B cell (primary cell): ENCODE data around the gene KRTAP4-5. TPM values are rescaled to one million over a fixed set of nuclear protein-coding genes. Genes with fewer than 3 reads are reported as not detected.
"Not testable (repeated sequence)": the region's sequence is repeated elsewhere in the genome, so short reads cannot be mapped to it uniquely, and the experiment has no call there.

ENCODE experiments used
- ATAC-seq: fragments of 200-7000 bp; cut with Tn5 transposase; one replicate; pipeline ENCODE4 v1.10.0; 2021; ENCODE audit warnings: low read depth, mild to moderate bottlenecking, moderate number of reproducible peaks, moderate library complexity
- CTCF ChIA-PET: fragments of 350-600 bp; sonication (Branson Sonifier 250); formaldehyde crosslinking; loops from one replicate; lab custom pipeline; 2021; ENCODE audit warnings: antibody characterized with exemption, inconsistent platforms; lab: Charles Lee
- POLR2A ChIA-PET: fragments of 350-600 bp; sonication (Branson Sonifier 250); formaldehyde crosslinking; loops from one replicate; lab custom pipeline; 2021; ENCODE audit warnings: antibody characterized with exemption; lab: Charles Lee
- DNase-seq: peaks from one replicate; pipeline ENCODE4 v3.0.0; 2013
- H2AFZ ChIP-seq: 2 replicates; pipeline ENCODE4 v1.6.1; 2012; ENCODE audit warnings: mild to moderate bottlenecking, low read depth, low read length; ENCODE audit not compliant: insufficient read depth, poor library complexity, severe bottlenecking
- H3K27ac ChIP-seq, 2 donors: 1 replicate in 1 of 2; 2 replicates in 1 of 2; pipeline ENCODE4 v1.5.1; 2012 to 2013; ENCODE audit warnings: low read length in 2 of 2, mild to moderate bottlenecking in 2 of 2, moderate library complexity in 1 of 2
- H3K27me3 ChIP-seq, 4 experiments: fragments of 200-600 bp in 1 of 4; sonication (generic) in 1 of 4; replicated peaks in 1 of 4; 1 replicate in 2 of 4; 2 replicates in 2 of 4; pipeline versions ENCODE4 v1.6.1 to v1.7.0; 2013 to 2016; ENCODE audit warnings: low read length in 3 of 4, mild to moderate bottlenecking in 2 of 4, mixed read lengths in 1 of 4, moderate library complexity in 1 of 4; ENCODE audit not compliant: insufficient read depth in 4 of 4, control insufficient read depth in 3 of 4; ENCODE audit errors: control extremely low read depth in 1 of 4
- H3K36me3 ChIP-seq, 2 experiments: replicated peaks in 1 of 2; 1 replicate in 1 of 2; 2 replicates in 1 of 2; pipeline versions ENCODE4 v1.6.1 to v1.7.1; 2013; ENCODE audit warnings: low read length in 1 of 2; ENCODE audit not compliant: insufficient read depth in 2 of 2, control insufficient read depth in 1 of 2; ENCODE audit errors: control extremely low read depth in 1 of 2, extremely low read depth in 1 of 2
- H3K4me1 ChIP-seq, 2 donors: fragments of 200-600 bp in 1 of 2; sonication (generic) in 1 of 2; 1 replicate in 1 of 2; 2 replicates in 1 of 2; pipeline versions ENCODE4 v1.5.1 to v1.6.1; 2013 to 2017; ENCODE audit warnings: low read length in 2 of 2; ENCODE audit not compliant: control insufficient read depth in 2 of 2, insufficient read depth in 2 of 2
- H3K4me2 ChIP-seq: replicated peaks from 2 replicates; pipeline ENCODE3; 2012; ENCODE audit warnings: mild to moderate bottlenecking, low read depth, low read length; ENCODE audit not compliant: poor library complexity, severe bottlenecking
- H3K4me3 ChIP-seq, 5 experiments: fragments of 200-600 bp in 1 of 5; sonication (generic) in 1 of 5; 1 replicate in 3 of 5; 2 replicates in 2 of 5; pipeline versions ENCODE4 v1.5.1 to v1.7.0; 2011 to 2016; ENCODE audit warnings: low read length in 4 of 5, mild to moderate bottlenecking in 4 of 5, low read depth in 2 of 5, control low read depth in 1 of 5, moderate library complexity in 1 of 5; ENCODE audit not compliant: insufficient read depth in 1 of 5; ENCODE audit errors: control extremely low read depth in 1 of 5, extremely low read depth in 1 of 5
- H3K79me2 ChIP-seq: fragments of 200-600 bp; sonication (generic); one replicate; pipeline ENCODE4 v1.6.0; 2016; ENCODE audit warnings: low read length; ENCODE audit not compliant: control insufficient read depth, insufficient read depth
- H3K9ac ChIP-seq: fragments of 200-600 bp; sonication (generic); 2 replicates; pipeline ENCODE4 v1.6.1; 2017; ENCODE audit warnings: mild to moderate bottlenecking, low read length, moderate library complexity
- H3K9me3 ChIP-seq, 3 donors: one replicate each; pipeline versions ENCODE4 v1.6.1 to v1.7.1; 2013; ENCODE audit warnings: low read length in 2 of 3; ENCODE audit not compliant: control insufficient read depth in 2 of 3, insufficient read depth in 1 of 3; ENCODE audit errors: control extremely low read depth in 1 of 3
- H4K20me1 ChIP-seq: 2 replicates; pipeline ENCODE4 v1.6.0; 2012; ENCODE audit warnings: mild to moderate bottlenecking, low read length; ENCODE audit not compliant: insufficient read depth, control insufficient read depth, poor library complexity, severe bottlenecking
- H3K27ac Mint-ChIP-seq: one replicate; pipeline ENCODE4 v1.8.0; 2021; ENCODE audit warnings: mixed read lengths
- H3K27me3 Mint-ChIP-seq: one replicate; pipeline ENCODE4 v1.8.0; 2021; ENCODE audit warnings: mixed read lengths
- H3K4me1 Mint-ChIP-seq: one replicate; pipeline ENCODE4 v1.8.0; 2021; ENCODE audit warnings: mixed read lengths
- H3K4me3 Mint-ChIP-seq: one replicate; pipeline ENCODE4 v1.8.0; 2021; ENCODE audit warnings: mixed read lengths
- H3K9me3 Mint-ChIP-seq: one replicate; pipeline ENCODE4 v1.8.0; 2022; ENCODE audit warnings: mixed read lengths; ENCODE audit not compliant: insufficient read depth
- EZH2 ChIP-seq: IDR thresholded peaks from 2 replicates; pipeline ENCODE4 v1.6.1; 2012; ENCODE audit warnings: borderline replicate concordance, low read depth, mild to moderate bottlenecking, moderate library complexity, low read length; ENCODE audit not compliant: insufficient read depth, poor library complexity, severe bottlenecking
- WGBS: methylation state at CpG from one replicate; pipeline ENCODE4 v1.1.5; 2013; ENCODE audit warnings: missing lambda C conversion rate; ENCODE audit not compliant: insufficient coverage; 5-methylcytosine and 5-hydroxymethylcytosine counted together
- intact Hi-C: fragments of 100-400 bp; cut with micrococcal nuclease; formaldehyde crosslinking; loops from one replicate; pipeline ENCODE4 v1.10.0; 2022
- polyA plus RNA-seq: library from polyadenylated mRNA; depleted of rRNA; stranded (reverse); fragments of >200 nt; gene quantifications from 2 replicates; pipeline ENCODE4 v1.2.3, GENCODE V29; 2012
- total RNA-seq, 2 donors: library from RNA; stranded (reverse); fragments of 120-200 nt in 1 of 2; gene quantifications; 1 replicate in 1 of 2; 2 replicates in 1 of 2; pipeline versions ENCODE4 v1.2.3 to v1.2.4, GENCODE V29; 2013 to 2022
- TF ChIP-seq, protein P1 (sequence below): fragments of 200-600 bp; IDR thresholded peaks from one replicate; pipeline ENCODE4 v1.8.0; 2022; ENCODE audit warnings: antibody characterized with exemption, mild to moderate bottlenecking

KRTAP4-5 gene
- total and polyA plus RNA-seq, 2 donors (not counting 1 experiment from before 2014, with no cell fraction given) = not detected

DNA sequence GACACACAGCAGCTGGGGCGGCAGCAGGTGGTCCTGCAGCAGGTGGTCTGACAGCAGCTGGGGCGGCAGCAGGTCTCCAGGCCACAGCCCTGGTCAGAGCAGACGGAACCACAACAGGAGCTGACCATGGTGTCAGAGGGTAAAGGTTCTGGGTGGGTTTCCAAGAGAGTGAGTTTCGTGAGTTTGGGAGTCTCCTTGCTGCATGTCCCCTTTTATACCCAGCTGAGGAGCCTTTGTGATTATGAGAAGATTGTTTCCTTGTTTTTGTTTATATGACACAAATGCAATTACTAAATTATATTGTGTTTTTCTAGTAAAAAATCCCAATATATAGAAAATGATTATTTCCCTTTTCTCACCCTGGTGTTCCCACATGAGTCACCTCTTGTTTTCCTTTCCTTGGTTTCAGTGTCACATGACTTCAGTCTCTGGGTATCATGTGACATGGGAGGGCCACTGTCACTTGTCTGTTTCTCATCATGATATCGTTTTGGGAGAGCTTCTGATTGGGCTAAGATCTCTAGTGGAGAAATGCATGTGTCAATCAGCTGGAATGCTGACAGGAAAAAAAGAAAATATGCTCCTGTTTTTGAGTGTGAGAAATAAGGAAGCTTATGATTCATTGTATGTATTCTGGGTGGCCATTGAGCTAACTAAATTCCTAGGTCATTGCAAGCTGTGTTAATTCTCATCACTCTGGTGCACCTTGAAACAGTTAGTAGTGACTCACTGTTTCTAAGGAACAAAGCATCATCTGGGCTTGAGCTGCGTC lies 9.1 kb downstream of the KRTAP4-5 start, which contains the start of gene KRTAP4-6:
TSS of gene KRTAP4-6 (minus strand) at position 185 of the 772 bp plus-strand sequence. CDS start at position 128, 57 bp downstream.
- H3K79me2 ChIP-seq = no peaks in the 10 kb centered on the region
- no peak within 1 kb of the TSS for H3K4me3 ChIP-seq
- H3K27ac ChIP-seq = no peak within 1 kb of the TSS
- H3K27ac Mint-ChIP-seq = no peak within 1 kb of the TSS
- H2AFZ ChIP-seq = no peak within 1 kb of the TSS
- H4K20me1 ChIP-seq = no peaks in the 10 kb centered on the region
- no peak within 1 kb of the TSS for H3K9ac ChIP-seq
- TF ChIP-seq EZH2 = no peak
- TF ChIP-seq, protein P1, sequence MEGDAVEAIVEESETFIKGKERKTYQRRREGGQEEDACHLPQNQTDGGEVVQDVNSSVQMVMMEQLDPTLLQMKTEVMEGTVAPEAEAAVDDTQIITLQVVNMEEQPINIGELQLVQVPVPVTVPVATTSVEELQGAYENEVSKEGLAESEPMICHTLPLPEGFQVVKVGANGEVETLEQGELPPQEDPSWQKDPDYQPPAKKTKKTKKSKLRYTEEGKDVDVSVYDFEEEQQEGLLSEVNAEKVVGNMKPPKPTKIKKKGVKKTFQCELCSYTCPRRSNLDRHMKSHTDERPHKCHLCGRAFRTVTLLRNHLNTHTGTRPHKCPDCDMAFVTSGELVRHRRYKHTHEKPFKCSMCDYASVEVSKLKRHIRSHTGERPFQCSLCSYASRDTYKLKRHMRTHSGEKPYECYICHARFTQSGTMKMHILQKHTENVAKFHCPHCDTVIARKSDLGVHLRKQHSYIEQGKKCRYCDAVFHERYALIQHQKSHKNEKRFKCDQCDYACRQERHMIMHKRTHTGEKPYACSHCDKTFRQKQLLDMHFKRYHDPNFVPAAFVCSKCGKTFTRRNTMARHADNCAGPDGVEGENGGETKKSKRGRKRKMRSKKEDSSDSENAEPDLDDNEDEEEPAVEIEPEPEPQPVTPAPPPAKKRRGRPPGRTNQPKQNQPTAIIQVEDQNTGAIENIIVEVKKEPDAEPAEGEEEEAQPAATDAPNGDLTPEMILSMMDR = no peak
- ChIA-PET POLR2A (interaction anchor here (0.7 kb wide), 1 partner anchor 733 kb away, joined by 3 read pairs; no protein-coding TSS in a partner anchor), CTCF (no interaction called here)
- no peaks in the 10 kb centered on the region for H3K4me1 ChIP-seq
- H3K9me3 ChIP-seq = peaks cover 6 to 16% (median 14%) of the 10 kb centered on the region in 3 donors
- WGBS = 97% methylated on average over 5 of the region's 6 CpGs
- no peak within 1 kb of the TSS for H3K4me2 ChIP-seq
- H3K9me3 Mint-ChIP-seq = peaks cover 14% of the 10 kb centered on the region
- H3K4me3 Mint-ChIP-seq = no peak within 1 kb of the TSS
- DNase-seq (no peak), ATAC-seq (no peak)
- H3K27me3 ChIP-seq = no peaks in the 10 kb centered on the region
- no peaks in the 10 kb centered on the region for H3K4me1 Mint-ChIP-seq
- no peaks in the 10 kb centered on the region for H3K36me3 ChIP-seq
- H3K27me3 Mint-ChIP-seq = peaks cover 16% of the 10 kb centered on the region
- intact Hi-C loops = no loop called here

DNA sequence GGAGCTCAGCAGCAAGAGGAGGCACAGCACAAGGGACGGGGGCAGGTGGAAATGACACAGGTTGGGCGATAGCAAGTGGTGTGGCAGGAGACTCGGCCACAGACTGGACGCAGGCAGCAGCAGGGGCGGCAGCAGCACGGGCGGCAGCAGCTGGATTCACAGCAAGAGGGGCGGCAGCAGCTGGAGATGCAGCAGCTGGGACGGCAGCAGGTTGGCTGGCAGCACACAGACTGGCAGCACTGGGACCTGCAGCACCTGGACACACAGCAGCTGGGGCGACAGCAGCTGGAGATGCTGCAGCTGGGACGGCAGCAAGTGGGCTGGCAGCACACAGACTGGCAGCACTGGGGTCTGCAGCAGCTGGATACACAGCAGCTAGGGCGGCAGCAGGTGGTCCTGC lies 9.8 kb downstream of the KRTAP4-5 start:
- H3K4me1 Mint-ChIP-seq, H3K27ac ChIP-seq, H3K27ac Mint-ChIP-seq, DNase-seq, H3K4me2 ChIP-seq, intact Hi-C loops, H3K9ac ChIP-seq, CTCF ChIA-PET, H4K20me1 ChIP-seq, H3K4me3 Mint-ChIP-seq, H3K36me3 ChIP-seq, H3K79me2 ChIP-seq, H3K4me3 ChIP-seq, H3K4me1 ChIP-seq, H2AFZ ChIP-seq, ATAC-seq, H3K27me3 ChIP-seq: not testable (repeated sequence)
- peaks cover 6 to 16% (median 14%) of the 10 kb centered on the region in 3 donors for H3K9me3 ChIP-seq
- WGBS = 94% methylated on average over 12 of the region's 12 CpGs
- Mint-ChIP-seq H3K9me3 (peaks cover 14% of the 10 kb centered on the region), H3K27me3 (peaks cover 16% of the 10 kb centered on the region)
- POLR2A ChIA-PET = interaction anchor here (0.7 kb wide), 1 partner anchor 732 kb away, joined by 3 read pairs; no protein-coding TSS in a partner anchor
